A673 (cell line): Measurements from ENCODE around the gene S100A11. TPM values are rescaled to one million over a fixed set of nuclear protein-coding genes. Genes with fewer than 3 reads are reported as not detected.

Source experiments
- BruUV-seq: library from RNA; stranded (reverse); fragments of 400-500 nt; replicated peaks from 2 replicates; lab custom pipeline; 2021; lab: Mats Ljungman, UMichigan
- CTCF ChIA-PET: fragments of 300-600 bp; sonication (Branson Sonifier 250); formaldehyde crosslinking; loops from one replicate; lab custom pipeline; 2022; ENCODE audit warnings: antibody characterized with exemption; lab: Charles Lee
- POLR2A ChIA-PET: fragments of 300-600 bp; sonication (Branson Sonifier 250); formaldehyde crosslinking; loops from one replicate; lab custom pipeline; 2022; ENCODE audit warnings: antibody characterized with exemption; ENCODE audit not compliant: low non-redundant PET; lab: Charles Lee
- DNase-seq: peaks from one replicate; pipeline ENCODE4 v3.0.0-alpha.2; 2015; ENCODE audit warnings: low spot score
- H3K27ac ChIP-seq: fragments of 200-600 bp; sonication (generic); 2 replicates; pipeline ENCODE4 v1.5.1; 2016; ENCODE audit warnings: mixed run types, low read depth, mild to moderate bottlenecking, mixed read lengths, antibody characterized with exemption, low read length; ENCODE audit not compliant: poor library complexity, severe bottlenecking
- H3K27me3 ChIP-seq: fragments of 200-600 bp; sonication (generic); replicated peaks from 2 replicates; pipeline ENCODE4 v1.6.1; 2017; ENCODE audit warnings: mixed run types, low read depth, mild to moderate bottlenecking, mixed read lengths, antibody characterized with exemption, low read length; ENCODE audit not compliant: insufficient read depth, poor library complexity
- H3K36me3 ChIP-seq: fragments of 200-600 bp; sonication (generic); 2 replicates; pipeline ENCODE4 v1.6.1; 2016; ENCODE audit warnings: mixed run types, mild to moderate bottlenecking, mixed read lengths, antibody characterized with exemption, low read length; ENCODE audit not compliant: insufficient read depth, poor library complexity, severe bottlenecking
- H3K4me1 ChIP-seq: fragments of 200-600 bp; sonication (generic); 2 replicates; pipeline ENCODE4 v1.6.1; 2017; ENCODE audit warnings: mixed run types, mild to moderate bottlenecking, mixed read lengths, antibody characterized with exemption, low read length; ENCODE audit not compliant: insufficient read depth, poor library complexity, severe bottlenecking
- H3K4me3 ChIP-seq: fragments of 200-600 bp; sonication (generic); 2 replicates; pipeline ENCODE4 v1.5.1; 2016; ENCODE audit warnings: low read depth, mixed run types, mild to moderate bottlenecking, mixed read lengths, low read length; ENCODE audit not compliant: poor library complexity, severe bottlenecking
- H3K9me3 ChIP-seq: fragments of 200-600 bp; sonication (generic); 2 replicates; pipeline ENCODE4 v1.6.1; 2016; ENCODE audit warnings: mixed run types, low read depth, mild to moderate bottlenecking, mixed read lengths, antibody characterized with exemption, low read length; ENCODE audit not compliant: poor library complexity, severe bottlenecking
- CTCF ChIP-seq: fragments of 300-800, 200-600 bp; sonication (generic); conservative IDR thresholded peaks from 2 replicates; pipeline ENCODE4 v1.5.1; 2017; ENCODE audit warnings: low read depth, mild to moderate bottlenecking, antibody characterized with exemption, low read length, moderate library complexity, mixed read lengths
- EZH2 ChIP-seq: fragments of 200-600 bp; sonication (generic); IDR thresholded peaks from 2 replicates; pipeline ENCODE4 v1.6.1; 2017; ENCODE audit warnings: borderline replicate concordance, low read depth, mild to moderate bottlenecking, mixed read lengths, antibody characterized with exemption, low read length; ENCODE audit not compliant: poor library complexity, severe bottlenecking
- intact Hi-C: fragments of 100-400 bp; cut with micrococcal nuclease; formaldehyde crosslinking; loops from one replicate; pipeline ENCODE4 v1.10.0; 2022; ENCODE audit not compliant: unreplicated experiment
- total RNA-seq: library from RNA; stranded (reverse); gene quantifications from 2 replicates; pipeline ENCODE4 v1.2.3, GENCODE V29; 2021

Gene S100A11
- total RNA-seq, 1 experiment from 2014 or later: 151 TPM

DNA sequence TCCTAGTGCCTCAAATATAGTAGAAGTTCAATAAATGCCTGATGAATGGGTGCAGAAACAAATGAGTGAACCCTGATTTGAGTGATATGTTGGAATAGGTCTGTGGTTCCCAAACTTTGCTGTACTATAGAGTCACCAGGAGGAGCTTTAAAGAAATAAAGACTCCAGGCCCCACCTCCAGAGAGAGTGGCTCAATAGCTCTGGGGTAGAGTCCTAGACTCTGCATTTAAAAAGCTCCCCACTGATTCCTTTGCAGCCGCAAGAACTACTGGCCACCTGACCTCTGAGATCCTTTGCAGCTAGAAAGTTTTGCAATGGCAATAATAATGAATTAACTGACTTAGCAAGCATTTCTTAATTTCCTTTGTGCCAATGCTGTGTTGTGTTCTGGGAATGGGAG lies 31.1 kb upstream of the S100A11 start:
- no peaks in the 10 kb centered on the region for H3K4me1 ChIP-seq
- ChIA-PET CTCF (no interaction called here), POLR2A (no interaction called here)
- no peak overlapping the region for H3K27ac ChIP-seq
- H3K9me3 ChIP-seq: no peaks in the 10 kb centered on the region
- no peaks in the 10 kb centered on the region for H3K36me3 ChIP-seq
- no peak for TF ChIP-seq EZH2
- no peak for TF ChIP-seq CTCF
- no peak for DNase-seq
- peaks cover 69% of the 10 kb centered on the region for H3K27me3 ChIP-seq
- intact Hi-C loops: no loop called here
- BruUV-seq: no TSS peak
- H3K4me3 ChIP-seq: no peak overlapping the region

- no peaks in the 10 kb centered on the region for H3K9me3 ChIP-seq
- ChIA-PET CTCF (no interaction called here), POLR2A (no interaction called here)
- H3K4me3 ChIP-seq: no peak overlapping the region
- peaks cover 69% of the 10 kb centered on the region for H3K27me3 ChIP-seq
- no peaks in the 10 kb centered on the region for H3K36me3 ChIP-seq
- no peaks in the 10 kb centered on the region for H3K4me1 ChIP-seq
- no peak for TF ChIP-seq EZH2
- BruUV-seq: no TSS peak
- intact Hi-C loops: no loop called here
- no peak for DNase-seq
- H3K27ac ChIP-seq: no peak overlapping the region
Observed at GRCh38 chr1:152067150-152067549, 30.3 kb upstream of the S100A11 start.

DNA sequence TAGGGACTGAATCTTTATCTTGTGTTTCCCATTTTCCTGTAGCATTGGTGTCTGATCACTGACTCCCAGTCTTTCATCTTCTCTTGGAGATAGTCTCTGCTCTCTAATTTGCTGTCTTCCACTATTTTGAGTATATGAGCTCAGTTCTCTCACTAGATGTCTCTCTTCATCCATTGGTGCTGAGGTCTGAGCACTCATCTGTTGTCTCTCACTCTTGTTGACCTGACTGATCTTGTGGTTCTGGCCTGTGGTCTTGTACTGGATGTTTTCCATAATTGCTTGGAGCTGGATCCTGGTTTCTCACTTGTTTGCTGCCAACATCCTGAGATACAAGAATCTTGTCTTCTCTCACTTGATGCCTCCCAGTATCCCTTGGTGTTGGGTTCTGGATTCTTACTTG lies 25.1 kb upstream of the S100A11 start:
- no peak for DNase-seq
- no peak for TF ChIP-seq CTCF
- TF ChIP-seq EZH2: no peak
- POLR2A ChIA-PET: no interaction called here
- H3K27ac ChIP-seq: no peak overlapping the region
- CTCF ChIA-PET: no interaction called here
- H3K9me3 ChIP-seq: no peaks in the 10 kb centered on the region
- intact Hi-C loops: no loop called here
- BruUV-seq: no TSS peak
- no peak overlapping the region for H3K4me3 ChIP-seq
- no peaks in the 10 kb centered on the region for H3K36me3 ChIP-seq
- H3K27me3 ChIP-seq: peaks cover 51% of the 10 kb centered on the region
- no peaks in the 10 kb centered on the region for H3K4me1 ChIP-seq

GRCh38 chr1:152053375-152053774 lies 16.6 kb upstream of the S100A11 start:
- Histone ChIP-seq H3K9me3 (no peaks in the 10 kb centered on the region), H3K36me3 (no peaks in the 10 kb centered on the region), H3K27ac (no peak overlapping the region), H3K4me1 (peaks cover 3% of the 10 kb centered on the region), H3K4me3 (no peak overlapping the region), H3K27me3 (peaks cover 56% of the 10 kb centered on the region)
- intact Hi-C loops: loop anchor here (2.0 to 5.0 kb wide), 2 partner anchors 54 to 293 kb away; no protein-coding TSS in a partner anchor
- DNase-seq: no peak
- ChIA-PET CTCF (interaction anchor here (1.4 to 1.7 kb wide), 3 partner anchors 130 to 405 kb away, joined by 3 to 9 read pairs (median 9); no protein-coding TSS in a partner anchor), POLR2A (no interaction called here)
- no TSS peak for BruUV-seq
- TF ChIP-seq EZH2 (no peak), CTCF (no peak)
